GM19452 (cell line): Measurements from ENCODE around the gene RBM12.
"Not testable (repeated sequence)": the region's sequence is repeated elsewhere in the genome, so short reads cannot be mapped to it uniquely, and the experiment has no call there.

ENCODE experiments used
- ATAC-seq: cut with Tn5 transposase; IDR thresholded peaks from one replicate; pipeline ENCODE4 v1.9.1; 2021; ENCODE audit not compliant: unreplicated experiment

The RBM12 gene

DNA sequence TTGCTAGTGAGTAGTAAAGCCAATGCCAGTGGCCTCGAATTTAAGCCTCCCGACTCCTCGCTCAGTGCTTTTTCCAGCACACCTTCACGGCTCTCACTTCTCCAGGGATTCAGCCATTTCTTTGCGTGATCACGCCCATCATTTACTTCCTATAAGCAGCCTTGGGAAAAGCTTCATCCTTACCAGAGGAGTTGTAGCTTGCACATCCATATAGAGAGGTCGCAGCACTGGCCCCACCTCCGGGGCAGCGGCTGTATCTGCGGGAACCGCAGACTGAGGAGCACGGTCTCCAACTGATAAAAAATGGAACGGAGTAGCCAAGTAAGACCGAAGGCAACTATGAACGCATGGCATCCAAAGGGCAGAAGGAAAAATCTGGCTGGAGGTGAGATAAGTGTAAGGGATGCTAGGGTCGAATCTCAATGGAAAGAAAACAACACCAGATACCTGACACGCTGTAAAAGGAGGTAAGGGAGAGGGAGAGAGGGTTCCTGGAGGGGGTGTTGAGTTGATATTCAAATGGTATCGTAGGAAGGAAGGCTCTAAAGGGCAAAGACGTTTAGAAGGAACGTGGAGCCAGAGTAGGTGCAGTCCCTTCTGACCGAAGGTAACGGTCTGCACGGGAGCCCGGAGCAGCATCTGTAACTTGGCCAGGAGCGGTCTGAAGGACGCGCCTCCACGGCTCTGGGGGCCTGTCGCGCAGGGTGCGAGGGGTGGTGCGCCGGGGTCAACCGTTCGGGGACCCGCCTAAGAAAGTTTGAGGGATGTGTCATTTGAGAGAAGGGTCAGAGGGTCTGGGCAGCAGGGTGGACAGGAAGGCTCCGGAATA, 33.8 kb upstream of the RBM12 start:
- ATAC-seq = peak; percentile 23

DNA sequence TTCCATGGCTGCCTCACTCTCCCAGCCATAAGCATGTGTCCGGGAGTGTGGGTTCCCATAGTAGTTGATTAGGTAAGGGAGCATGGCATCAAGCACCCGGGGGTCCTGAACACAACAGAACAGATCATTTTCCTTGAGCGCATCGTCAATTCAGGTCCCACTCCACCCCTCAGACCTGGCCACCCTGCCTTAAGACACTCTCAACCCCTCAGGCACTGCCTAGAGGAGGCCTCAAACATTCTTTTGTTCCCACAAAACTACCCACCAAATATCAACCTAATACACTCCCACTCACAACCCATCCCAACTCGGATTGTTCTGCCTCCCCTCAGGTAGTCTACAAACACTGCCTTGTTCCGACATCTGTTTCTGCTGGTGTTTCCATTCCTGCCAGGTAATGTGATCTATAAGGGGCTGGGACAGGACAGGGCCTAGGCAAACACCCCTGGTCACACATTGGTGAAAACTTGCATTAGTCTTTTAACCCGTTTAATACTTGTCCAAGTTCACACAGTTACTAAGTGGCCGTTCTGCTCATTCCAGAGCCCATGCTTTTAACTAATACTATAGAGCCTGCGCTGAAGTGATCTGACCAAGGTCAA, 33.1 kb upstream of the RBM12 start:
- no peak for ATAC-seq

DNA sequence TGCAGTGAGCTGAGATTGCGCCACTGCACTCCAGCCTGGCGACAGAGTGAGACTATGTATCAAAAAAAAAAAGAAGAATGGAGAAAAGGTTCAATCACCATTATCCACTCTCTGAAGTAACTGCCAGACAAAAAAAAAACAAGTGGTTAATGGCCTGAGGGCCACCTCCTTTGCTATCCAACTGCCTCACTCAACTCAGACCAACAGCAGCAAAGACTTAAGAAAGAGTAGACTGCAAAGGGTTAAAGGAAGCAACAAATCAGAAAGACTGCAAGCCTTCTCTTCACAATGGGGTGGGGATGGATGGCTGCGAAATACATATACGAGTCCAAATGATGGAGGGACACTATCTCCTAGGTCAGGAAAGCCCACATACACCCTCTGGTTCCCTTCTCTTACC, 31.3 kb upstream of the RBM12 start:
- no peak for ATAC-seq

DNA sequence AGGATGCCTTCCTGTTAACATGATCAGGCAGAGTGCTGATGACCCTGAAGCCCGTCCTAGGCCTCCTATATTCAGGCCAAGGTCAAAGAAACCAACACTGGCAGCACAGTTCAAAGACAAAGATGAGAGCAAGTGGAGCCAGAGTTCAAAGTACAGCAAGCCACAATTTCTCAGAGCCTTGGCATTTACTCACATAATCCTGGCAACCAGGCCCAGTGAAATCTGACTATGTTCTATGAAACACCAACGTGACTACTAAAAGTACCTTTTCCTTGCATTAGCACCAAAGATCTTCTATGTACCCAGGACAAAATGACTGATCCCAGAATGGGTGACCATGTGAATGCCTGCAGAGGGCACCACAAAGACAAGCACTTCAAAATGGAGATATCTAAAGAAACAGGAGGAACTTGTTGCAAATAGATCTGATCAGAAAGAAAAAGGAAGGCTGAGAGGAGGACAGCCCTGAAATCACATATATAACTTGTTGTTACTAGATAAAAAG, 30.6 kb upstream of the RBM12 start:
- no peak for ATAC-seq

DNA sequence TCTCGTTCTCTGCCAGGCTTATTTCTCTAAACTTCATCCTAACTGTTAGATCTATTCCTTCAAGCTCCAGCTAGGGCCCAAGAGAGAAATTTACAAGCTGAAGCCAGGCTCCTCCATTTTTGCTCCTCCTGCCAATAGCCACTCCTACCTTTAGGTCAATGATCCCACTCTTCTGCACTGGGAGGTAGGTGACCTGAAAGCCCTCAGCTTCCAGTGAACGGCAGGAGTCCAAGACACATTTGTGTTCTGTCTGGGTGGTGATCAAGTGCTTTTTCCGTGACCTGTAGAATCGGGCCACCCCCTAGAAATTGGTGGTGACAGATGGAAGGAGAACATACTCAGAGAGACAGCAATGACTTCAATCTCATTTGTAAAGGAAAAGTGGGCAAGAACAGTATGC, 25.6 kb upstream of the RBM12 start:
- no peak for ATAC-seq

DNA sequence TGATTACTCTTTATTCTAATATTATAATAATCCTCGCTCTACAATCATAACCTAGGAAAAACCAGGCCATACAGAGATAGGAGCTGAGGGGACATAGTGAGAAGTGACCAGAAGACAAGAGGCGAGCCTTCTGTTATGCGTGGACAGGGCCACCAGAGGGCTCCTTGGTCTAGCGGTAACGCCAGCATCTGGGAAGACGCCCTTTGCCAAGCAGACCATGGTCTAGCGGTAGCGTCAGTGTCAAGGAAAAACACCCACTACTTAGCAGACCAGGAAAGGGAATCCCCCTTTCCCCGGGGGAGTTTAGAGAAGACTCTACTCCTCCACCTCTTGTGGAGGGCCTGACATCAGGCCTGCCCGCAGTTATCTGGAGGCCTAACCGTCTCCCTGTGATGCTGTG, 22.2 kb upstream of the RBM12 start:
- not testable (repeated sequence) for ATAC-seq

DNA sequence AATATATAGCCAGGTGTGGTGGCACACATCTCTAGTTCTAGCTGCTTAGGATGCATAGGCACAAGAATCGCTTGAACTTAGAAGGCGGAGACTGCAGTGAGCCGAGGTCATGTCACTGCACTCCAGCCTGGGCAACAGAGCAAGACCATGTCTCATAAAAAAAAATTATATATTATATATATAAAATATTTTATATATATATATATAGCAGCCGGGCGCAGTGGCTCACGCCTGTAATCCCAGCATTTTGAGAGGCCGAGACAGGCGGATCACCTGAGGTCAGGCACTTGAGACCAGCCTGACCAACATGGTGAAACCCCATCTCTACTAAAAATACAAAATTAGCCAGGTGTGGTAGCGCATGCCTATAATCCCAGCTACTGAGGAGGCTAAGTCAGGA, 20.7 kb upstream of the RBM12 start:
- ATAC-seq = not testable (repeated sequence)

DNA sequence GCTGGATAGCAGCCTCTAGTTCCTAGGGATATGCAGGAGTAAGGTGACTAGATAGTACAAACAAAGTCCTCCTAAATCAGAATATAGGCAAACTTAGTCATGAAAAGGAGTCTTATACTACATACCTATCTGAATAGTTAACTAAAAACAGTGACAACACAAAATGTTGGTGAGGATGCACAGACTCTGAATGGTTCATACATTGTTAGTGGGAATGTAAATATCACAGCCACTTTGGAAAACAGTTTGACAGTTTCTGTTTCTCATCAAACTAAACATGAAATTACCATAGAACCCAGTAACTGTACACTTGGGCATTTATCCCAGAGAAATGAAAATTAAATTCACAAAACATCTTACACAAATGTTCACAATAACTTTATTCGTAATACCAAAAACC, 17.3 kb upstream of the RBM12 start:
- ATAC-seq = no peak

DNA sequence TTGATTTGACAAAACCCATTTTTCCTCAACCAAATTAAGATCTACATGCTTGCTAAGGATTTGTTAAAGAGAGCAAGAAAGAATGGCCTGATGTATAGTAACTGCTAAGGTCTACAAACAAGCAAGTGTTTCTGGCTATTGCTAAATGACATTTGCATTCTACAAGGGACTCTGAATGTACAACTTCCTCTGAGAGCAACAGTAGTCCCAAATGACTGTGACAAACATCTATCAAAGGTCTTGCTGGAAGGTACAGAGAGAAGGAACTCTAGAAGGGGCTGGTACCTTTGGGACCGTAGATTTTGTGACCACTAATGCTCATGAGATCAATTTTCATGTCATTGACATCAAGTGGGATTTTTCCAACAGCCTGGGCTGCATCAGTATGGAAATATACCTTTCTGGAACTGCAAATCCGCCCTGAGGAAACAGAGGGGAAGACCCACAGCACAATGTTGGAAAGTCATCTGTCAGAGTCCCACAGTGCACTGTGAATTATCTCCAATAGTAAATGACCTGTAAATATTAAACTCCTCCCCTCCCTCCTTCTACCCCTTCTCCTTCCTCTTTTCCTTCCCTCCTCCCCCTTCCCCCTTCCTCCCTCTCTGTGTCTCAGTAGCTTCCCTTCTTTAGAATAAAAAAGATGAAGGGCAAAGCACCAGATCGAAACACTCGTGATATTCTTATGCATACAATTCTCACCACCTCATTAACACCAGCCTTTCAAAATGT, 15.9 kb upstream of the RBM12 start:
- ATAC-seq = no peak

DNA sequence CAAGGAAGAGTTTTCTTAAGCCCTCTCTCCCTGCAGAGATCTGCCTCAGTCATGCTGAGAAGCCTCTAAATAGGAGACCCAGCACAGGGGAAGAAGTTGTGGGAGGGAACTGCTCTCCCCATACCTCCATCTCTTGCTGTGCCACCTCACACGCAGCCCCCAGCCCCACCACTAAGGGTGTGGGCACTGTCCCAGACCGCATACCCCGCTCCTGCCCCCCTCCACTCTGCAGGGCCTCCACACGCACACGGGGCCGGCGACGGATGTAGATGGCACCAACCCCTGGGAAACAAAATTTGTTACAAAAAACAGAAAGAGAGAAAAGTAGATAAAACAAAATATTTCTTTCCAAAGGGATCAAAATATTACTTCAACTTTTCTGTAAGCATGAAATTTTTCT, 10.2 kb upstream of the RBM12 start:
- ATAC-seq = no peak

DNA sequence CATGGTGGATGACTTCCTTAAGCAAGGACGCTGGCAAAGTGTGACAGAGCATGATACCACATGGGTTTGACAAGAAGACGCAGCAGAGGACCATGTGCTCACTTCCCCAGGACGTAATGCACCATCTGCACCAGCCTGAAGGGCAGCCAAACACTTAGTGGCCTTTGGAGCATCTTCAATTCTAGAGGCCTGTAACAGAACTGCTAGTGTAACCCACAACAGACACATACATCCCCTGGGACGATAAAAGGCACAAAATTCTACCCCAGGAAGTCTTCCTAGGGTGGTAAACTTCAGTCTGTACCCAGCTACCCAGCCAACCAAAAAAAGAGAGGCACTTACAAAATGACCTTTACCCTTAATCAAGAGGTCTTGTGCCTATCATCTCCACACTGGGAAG, 9.2 kb upstream of the RBM12 start:
- ATAC-seq = no peak

DNA sequence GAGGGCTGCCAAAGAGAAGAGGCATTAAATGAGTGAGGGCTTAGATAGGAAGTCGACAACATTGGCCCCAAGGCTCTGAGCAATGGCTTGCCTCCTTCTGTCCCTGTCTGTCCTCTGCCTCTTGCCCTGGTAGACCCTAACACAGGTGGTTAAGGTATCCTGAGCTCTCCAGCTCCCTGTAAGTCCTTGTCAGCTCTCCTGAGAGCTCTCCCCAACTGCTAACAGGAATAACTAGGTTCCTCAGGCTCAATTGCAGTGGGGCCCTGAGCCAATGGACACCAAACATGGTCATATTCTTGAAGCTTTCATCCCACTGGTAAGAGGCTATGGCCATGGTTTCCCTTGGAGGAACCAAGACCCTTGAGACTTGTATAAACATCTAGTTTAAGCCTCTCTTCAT, 5.0 kb upstream of the RBM12 start:
- ATAC-seq = no peak

DNA sequence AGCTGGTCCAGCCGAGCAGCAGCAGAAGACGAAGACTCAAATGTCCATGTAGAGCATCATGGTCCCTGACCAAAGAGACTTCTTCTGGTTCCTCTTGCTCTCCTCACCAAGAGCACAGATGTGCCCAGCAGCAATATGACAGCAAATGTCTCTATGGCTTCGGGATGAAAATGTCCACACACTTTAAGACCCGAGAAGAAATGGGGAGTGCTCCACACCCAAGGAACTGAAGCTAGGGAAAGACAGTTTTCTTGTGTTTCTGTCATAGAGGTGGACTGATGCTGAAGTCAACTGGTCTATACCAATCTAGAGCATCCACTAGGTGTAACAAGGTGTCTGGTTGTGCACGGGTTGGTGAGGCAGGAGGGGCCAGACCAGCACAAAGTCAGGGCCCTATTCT, 4.5 kb upstream of the RBM12 start:
- ATAC-seq = no peak

DNA sequence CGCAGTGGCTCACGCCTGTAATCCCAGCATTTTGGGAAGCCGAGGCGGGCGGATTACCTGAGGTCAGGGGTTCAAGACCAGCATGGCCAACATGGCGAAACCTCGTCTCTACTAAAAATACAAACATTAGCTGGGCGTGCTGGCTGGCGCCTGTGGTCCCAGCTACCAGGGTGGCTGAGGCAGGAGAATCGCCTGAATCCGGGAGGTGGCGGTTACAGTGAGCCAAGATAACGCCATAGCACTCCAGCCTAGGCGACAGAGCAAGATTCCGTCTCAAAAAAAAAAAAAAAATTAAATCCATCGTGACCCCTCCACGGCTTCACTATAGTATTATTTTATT, 1.2 kb upstream of the RBM12 start:
- no peak for ATAC-seq

DNA sequence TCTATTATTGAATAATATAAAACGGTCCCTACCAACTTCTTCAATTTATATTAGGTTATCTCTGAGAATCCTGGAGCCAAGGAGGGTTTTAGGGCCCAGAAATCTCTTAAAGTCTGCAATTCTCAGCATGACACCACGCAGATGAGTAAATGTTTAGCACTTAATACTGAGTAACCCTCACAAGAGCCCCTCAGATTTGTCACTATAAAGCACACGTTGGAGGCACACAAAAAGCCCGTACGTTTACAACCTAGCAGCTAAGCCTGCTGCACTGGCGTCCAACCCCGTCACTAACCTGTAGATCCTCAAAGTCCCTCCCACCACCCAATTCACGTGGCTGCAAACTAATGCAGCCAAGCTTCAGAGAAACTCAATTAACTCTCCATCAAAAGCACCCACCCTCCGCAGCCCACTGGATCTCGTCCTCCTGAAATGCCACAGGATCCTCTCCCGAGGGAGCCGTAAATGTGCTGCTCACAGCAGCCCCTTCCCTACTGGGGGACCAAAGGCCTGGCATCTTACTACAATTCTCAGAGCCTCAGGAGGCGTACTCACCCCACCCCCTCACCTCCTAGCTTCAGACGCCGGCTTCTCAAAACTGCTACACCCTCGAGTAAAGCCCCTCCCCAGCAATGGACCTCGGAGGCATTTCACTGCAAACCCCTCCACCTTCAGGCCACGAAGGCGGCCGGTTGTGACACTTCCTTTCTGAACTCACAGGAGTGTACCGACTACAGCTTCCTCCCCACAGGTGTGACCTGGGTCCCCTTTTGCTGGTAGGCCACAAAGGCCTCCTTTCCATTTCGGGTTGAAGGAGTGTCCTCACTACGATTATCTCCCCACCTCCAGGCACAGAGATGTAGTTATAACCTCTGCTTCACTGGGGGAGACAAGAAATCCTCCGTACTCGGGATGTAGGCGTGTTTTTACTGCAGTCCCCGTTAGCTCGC, 909 bp downstream of the RBM12 start:
- ATAC-seq = peak; percentile 30

DNA sequence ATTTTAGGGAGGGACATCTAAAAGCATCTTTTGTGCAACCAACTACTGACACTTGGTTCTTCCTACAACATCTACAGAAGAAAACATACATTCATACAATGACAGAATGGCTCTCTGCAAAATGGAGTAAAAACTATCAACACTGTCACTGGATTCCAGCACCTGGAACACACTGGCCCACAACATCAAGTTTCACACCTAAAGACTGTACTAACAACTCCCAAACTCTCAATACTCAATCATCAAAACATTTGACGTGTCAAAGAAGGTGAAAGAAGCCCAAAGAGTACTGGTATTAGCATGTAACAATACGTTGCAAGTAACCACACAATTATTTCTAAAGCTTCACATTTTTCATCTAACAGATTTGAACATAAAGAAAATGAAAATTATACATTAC, 2.1 kb downstream of the RBM12 start:
- no peak for ATAC-seq

DNA sequence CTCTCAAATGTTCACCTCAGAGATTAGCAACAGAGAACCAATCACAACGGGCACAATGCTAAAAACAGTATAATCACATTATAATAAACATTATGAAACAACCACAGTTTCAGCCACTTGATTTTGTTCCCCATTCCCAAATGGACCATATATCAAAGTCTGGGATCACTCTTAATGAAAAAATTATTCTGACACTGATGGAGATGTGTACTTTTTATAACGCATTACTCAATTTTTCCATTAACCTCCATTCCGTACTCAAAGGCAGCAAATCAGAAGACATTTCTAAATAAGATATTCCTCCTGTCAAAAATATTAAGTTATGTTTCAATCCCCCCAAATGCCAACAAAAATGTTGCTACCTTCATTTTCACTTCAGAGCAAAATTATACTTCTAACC, 2.8 kb downstream of the RBM12 start:
- no peak for ATAC-seq

DNA sequence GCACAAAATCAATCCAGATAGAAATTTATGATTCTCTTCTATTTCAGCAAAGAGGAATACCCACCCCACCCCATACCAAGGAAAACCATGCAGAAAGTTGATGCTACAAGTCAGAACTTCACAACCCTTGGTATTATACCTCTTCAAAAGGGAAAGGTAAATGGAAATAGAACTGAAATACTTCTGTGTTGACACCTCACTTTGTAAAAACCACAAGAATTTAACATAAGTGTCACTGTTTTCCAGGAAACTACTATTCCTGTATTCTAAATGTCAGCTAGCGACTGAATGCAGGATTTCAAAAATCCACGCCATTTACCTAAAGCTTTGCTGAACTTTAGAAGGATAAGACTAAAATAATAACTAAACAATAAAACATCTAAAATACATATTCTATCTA, 3.6 kb downstream of the RBM12 start:
- ATAC-seq = no peak

DNA sequence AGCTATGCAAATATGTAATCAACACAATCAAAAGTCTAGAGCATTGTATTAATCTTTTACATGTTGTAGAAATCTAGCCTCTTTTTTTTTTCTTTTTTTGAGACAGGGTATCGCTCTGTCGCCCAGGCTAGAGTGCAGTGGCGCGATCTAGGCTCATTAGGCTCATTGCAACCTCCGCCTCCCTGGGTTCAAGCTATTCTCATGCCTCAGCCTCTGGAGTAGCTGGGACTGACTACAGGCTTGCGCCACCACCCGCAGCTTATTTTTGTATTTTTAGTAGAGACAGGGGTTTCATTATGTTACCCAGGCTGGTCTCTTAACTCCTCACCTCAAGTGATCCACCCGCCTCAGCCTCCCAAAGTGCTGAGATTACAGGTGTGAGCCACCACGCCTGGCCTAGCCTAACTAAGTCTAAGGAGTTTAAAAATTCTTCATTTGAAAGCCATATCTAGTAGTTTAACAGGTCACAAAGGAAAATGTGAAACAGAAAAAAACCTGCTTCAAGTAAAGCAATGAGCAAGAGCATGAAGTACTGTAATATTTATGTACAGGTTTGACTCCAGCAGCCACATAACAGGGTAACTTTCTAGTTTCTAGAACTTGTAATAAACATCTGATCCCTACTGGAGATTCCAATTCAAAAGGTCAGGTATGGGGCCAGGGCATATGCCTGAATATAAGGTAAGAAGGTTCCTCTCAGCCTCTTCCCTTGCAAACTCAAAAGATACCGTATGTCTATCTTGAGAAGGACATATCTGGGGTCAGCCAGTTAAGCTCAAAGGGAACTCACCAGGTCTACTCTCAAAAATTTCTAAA, 4.4 kb downstream of the RBM12 start:
- ATAC-seq = no peak

DNA sequence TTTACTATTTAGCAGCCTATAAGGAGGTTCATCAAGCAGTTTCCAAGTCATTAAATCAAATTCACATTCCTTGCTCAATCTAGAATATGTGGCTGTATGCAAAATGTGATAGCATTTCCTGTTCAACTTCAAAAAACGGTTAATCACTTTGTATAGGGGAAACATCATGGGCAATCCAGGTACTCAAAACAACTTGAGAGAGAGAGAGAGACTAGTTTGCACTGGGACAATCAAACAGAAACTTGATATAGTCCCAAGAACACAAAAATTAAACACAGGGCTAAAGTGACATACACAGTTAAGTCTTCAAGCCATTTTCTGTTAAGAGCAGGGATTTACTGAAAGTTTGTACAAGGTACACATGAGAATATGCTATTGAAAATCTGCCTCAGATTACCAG, 7.4 kb downstream of the RBM12 start:
- ATAC-seq = no peak
